Stimulated activated CD4-positive, alpha-beta T cell treated with anti-CD3 and anti-CD28 coated beads, Interleukin-4, amount 100 ng/mL, for 4 hours (primary cell): ENCODE data around the gene RNASEH2A.

Source experiments
- DNase-seq, 2 experiments: peaks; one replicate each; pipeline ENCODE4 v3.0.0-alpha.2; 2020

The RNASEH2A gene

GRCh38 chr19:12806242-12807081 lies at the start of gene RNASEH2A:
Gene RNASEH2A, plus strand, starts transcription at chr19:12806584. Its CDS starts 90 bp downstream, at chr19:12806674.
- peak; percentile 82 to 86 for DNase-seq

- peak; percentile 44 to 65 for DNase-seq
These were observed 48.7 kb upstream of the RNASEH2A start for GRCh38 chr19:12757544-12758274.

- no peak for DNase-seq
These were observed 46.7 kb upstream of the RNASEH2A start for GRCh38 chr19:12759686-12760085.

GRCh38 chr19:12763100-12763499 lies 43.3 kb upstream of the RNASEH2A start:
- no peak for DNase-seq

GRCh38 chr19:12764698-12765097 lies 41.7 kb upstream of the RNASEH2A start:
- no peak for DNase-seq

GRCh38 chr19:12766051-12766521 lies 40.3 kb upstream of the RNASEH2A start:
- peak; percentile 62 to 76 for DNase-seq

GRCh38 chr19:12767150-12767549 lies 39.2 kb upstream of the RNASEH2A start:
- no peak for DNase-seq

- DNase-seq: no peak
These were observed 38.7 kb upstream of the RNASEH2A start for GRCh38 chr19:12767666-12768065.

- DNase-seq: peak; percentile 61 to 73
These were observed 36.7 kb upstream of the RNASEH2A start for GRCh38 chr19:12769689-12770088.

- DNase-seq: no peak
These were observed 35.5 kb upstream of the RNASEH2A start for GRCh38 chr19:12770922-12771321.

GRCh38 chr19:12772323-12772722 lies 34.1 kb upstream of the RNASEH2A start:
- no peak for DNase-seq

- DNase-seq: no peak
These were observed 32.8 kb upstream of the RNASEH2A start for GRCh38 chr19:12773571-12773970.

- peak in 1 of 2 experiments; percentile 38 for DNase-seq
These were observed 31.5 kb upstream of the RNASEH2A start, which contains the start of gene HOOK2 for GRCh38 chr19:12774588-12775555. Gene HOOK2, minus strand, starts transcription at chr19:12775552. Its CDS starts 103 bp downstream, at chr19:12775449.

GRCh38 chr19:12777217-12778016 lies 29.0 kb upstream of the RNASEH2A start:
- peak; percentile 74 to 83 for DNase-seq

- DNase-seq: peak in 1 of 2 experiments; percentile 47
These were observed 28.1 kb upstream of the RNASEH2A start for GRCh38 chr19:12778017-12778904.

GRCh38 chr19:12778905-12779161 lies 27.6 kb upstream of the RNASEH2A start:
- DNase-seq: no peak

GRCh38 chr19:12779162-12779993 lies 27.0 kb upstream of the RNASEH2A start:
- DNase-seq: no peak

GRCh38 chr19:12782174-12782423 lies 24.3 kb upstream of the RNASEH2A start:
- DNase-seq: no peak

GRCh38 chr19:12782424-12783290 lies 23.7 kb upstream of the RNASEH2A start:
- DNase-seq: peak; percentile 91
